GM21619 (cell line): ENCODE measurements around the gene ATAD3A.
"Not testable (repeated sequence)": the region's sequence is repeated elsewhere in the genome, so short reads cannot be mapped to it uniquely, and the experiment has no call there.

ENCODE experiments used
- ATAC-seq: cut with Tn5 transposase; IDR thresholded peaks from one replicate; pipeline ENCODE4 v1.9.1; 2021; ENCODE audit not compliant: unreplicated experiment

Gene ATAD3A

GRCh38 chr1:1489231-1489630, 22.7 kb upstream of the ATAD3A start:
- ATAC-seq: no peak

GRCh38 chr1:1489861-1490260, 22.1 kb upstream of the ATAD3A start:
- no peak for ATAC-seq

- ATAC-seq: no peak
Measured at GRCh38 chr1:1490633-1491230, 21.2 kb upstream of the ATAD3A start.

GRCh38 chr1:1491601-1492000, 20.4 kb upstream of the ATAD3A start:
- no peak for ATAC-seq

DNA sequence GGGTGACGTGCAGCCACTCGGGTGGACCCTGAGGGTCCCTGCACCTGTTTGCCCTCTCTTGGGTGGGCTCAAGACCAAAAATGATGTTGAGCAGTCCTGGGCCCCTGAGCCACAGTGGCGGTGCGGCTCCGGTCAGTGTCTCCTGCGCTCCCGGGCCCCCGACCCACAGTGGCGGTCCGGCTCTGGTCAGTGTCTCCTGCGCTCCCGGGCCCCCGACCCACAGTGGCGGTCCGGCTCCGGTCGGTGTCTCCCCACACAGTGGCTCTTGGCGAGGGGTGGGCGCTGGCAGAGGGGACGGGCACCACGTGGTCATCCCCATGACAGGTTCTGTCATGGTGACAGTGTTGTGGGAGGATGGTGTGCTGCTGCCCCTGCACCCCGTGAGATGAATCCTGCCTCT, 17.7 kb upstream of the ATAD3A start:
- not testable (repeated sequence) for ATAC-seq

- ATAC-seq: not testable (repeated sequence)
Measured at GRCh38 chr1:1495461-1495975, 16.4 kb upstream of the ATAD3A start.

DNA sequence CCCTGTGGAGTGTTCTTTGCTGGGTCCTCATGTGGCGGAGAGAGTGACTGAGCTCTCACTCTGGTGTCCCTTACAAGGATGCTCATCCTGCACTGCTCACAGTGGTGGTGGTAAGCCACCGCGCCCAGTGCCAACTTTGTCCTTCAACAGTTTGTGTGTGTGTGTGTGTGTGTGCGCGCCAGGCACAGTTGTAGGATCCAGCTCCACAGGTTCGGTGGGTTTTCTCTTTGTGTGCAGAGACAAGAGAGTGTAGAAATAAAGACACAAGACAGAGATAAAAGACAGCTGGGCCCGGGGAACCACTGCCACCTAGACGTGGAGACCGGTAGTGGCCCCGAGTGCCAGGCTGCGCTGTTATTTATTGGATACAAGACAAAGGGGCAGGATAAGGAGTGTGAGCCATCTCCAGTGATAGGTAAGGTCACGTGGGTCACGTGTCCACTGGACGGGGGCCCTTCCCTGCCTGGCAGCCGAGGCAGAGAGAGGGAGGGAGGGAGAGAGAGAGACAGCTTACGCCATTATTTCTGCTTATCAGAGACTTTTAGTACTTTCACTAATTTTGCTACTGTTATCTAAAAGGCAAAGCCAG, 7.1 kb upstream of the ATAD3A start:
- ATAC-seq: not testable (repeated sequence)

DNA sequence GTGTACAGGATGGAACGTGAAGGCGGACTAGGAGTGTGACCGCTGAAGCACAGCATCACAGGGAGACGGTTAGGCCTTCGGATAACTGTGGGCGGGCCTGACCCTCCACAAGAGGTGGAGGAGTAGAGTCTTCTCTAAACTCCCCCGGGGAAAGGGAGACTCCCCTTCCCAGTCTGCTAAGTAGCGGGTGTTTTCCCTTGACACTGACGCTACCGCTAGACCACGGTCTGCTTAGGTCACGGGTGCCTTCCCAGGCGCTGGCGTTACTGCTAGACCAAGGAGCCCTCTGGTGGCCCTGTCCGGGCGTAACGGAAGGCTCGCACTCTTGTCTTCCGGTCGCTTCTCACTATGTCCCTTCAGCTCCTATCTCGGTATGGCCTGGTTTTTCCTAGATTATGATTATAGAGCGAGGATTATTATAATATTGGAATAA, 6.6 kb upstream of the ATAD3A start:
- peak; percentile 49 for ATAC-seq

DNA sequence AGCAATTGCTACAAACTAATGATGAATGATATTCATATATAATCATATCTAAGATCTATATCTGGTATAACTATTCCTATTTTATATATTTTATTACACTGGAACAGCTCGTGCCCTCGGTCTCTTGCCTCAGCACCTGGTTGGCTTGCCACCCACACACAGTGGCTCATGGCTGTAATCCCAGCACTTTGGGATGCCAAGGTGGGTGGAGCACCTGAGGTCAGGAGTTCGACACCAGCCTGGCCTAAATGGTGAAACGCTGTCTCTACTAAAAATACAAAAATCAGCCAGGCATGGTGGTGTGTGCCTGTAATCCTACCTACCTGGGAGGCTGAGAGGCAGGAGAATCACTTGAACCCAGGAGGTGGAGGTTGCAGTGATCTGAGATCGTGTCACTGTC, 6.2 kb upstream of the ATAD3A start:
- not testable (repeated sequence) for ATAC-seq

GRCh38 chr1:1507305-1507704, 4.7 kb upstream of the ATAD3A start:
- no peak for ATAC-seq

DNA sequence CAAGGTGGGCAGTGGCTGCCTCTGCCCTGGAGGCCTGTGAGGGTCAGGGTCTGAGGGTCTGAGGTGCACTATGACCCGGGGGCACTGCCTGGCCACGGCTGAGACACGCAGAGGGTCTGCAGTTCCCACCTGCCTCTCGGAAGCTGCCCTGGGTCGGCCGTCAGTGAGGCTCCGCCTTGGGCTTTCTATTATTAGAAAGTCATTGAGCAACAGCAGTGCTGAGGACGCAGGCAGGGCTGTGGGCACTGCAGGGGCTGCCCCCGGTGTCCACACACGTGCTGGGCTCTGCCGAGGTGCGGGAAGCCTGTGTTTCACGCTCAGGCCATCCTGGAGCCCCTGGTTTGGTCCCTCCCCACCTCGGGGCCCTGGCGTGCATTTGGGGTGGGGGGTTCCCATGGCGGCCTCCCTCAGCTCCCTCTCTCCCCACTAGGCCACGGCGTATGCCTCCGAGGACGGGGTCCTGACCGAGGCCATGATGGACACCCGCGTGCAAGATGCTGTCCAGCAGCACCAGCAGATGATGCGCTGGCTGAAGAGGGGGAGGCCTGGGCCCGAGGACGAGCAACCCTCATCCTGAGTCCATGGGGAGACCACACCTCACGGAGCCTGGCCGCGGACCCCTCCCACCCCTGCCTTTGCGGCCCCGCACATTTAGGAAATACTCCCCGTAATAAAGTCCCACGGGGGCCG, 3.0 kb upstream of the ATAD3A start:
- ATAC-seq: not testable (repeated sequence)

DNA sequence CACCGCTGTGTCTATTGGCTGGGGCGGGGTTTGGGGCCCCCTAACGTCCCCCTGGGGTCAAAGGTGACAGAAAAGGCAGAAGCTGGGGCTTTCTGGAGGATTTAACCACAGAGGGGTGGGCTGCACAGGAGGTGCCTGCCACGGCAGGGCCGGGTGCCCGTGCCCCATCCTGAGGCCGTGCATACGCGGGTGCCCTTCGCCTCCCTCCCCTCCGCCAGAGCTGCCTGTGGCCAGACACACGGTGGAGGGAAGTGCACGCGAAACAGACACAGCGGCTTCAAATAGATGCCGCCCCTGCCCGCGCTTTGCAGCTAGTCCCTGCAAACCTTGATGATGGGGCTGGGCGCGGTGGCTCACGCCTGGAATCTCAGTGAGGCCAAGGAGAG, 2.5 kb upstream of the ATAD3A start:
- ATAC-seq: not testable (repeated sequence)

- ATAC-seq: no peak
Measured at GRCh38 chr1:1510912-1511532, 940 bp upstream of the ATAD3A start.

DNA sequence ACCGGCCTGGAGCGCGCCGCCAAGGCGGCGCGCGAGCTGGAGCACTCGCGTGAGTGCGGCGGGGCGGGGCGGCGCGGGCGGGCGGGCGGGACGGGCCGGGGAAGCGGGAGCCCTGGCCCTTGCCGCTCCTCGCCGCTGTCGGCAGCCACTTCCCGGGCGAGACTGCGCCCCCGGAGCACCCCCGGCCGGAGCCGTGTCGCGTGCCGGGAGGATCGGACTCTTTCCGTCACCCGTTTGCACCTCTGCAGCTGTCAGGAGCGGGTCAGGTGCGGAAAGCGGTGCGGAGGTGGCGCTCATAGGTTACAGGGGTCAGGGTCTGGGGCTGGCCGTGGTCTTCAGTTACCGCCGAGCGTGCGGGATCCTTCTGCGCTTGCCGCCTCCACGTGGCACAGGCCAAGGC, 463 bp downstream of the ATAD3A start:
- ATAC-seq: peak; percentile 8

- not testable (repeated sequence) for ATAC-seq
Measured at GRCh38 chr1:1513675-1514074, 1.7 kb downstream of the ATAD3A start.

DNA sequence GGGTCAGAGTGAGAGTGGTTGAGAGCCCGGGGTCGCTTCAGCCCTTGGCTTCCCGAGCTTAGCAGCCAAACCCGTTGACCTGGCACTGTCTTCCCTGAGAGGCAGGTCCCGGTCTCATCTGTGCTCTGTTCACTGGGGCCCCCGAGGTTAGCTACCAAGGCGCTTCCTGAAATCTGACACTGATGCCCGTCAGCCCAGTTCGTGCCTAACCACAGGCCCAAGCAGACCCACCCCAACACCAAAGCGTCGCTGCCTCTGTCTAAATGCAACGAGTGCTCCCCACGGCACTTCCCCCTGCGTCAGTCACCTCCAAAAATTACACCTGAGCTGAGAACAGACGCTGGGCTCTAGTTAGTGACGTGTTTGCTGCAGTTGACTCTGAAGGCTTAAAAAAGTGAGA, 2.4 kb downstream of the ATAD3A start:
- ATAC-seq: not testable (repeated sequence)

DNA sequence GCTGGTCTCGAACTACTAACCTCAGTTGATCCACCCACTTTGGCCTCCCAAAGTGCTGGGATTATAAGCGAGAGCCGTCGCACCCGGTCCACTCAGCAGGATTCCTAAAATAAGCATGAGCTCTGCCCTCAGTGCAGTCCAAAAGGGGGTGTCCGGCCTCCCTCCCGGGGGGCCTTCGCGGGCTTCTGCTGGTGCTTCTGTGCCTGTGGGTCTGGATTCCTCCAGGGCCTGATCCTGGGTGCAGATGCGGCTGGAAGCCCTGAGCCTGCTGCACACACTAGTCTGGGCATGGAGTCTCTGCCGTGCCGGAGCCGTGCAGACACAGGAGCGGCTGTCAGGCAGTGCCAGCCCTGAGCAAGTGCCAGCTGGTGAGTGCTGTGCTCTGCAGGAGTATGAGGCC, 5.0 kb downstream of the ATAD3A start:
- ATAC-seq: not testable (repeated sequence)

DNA sequence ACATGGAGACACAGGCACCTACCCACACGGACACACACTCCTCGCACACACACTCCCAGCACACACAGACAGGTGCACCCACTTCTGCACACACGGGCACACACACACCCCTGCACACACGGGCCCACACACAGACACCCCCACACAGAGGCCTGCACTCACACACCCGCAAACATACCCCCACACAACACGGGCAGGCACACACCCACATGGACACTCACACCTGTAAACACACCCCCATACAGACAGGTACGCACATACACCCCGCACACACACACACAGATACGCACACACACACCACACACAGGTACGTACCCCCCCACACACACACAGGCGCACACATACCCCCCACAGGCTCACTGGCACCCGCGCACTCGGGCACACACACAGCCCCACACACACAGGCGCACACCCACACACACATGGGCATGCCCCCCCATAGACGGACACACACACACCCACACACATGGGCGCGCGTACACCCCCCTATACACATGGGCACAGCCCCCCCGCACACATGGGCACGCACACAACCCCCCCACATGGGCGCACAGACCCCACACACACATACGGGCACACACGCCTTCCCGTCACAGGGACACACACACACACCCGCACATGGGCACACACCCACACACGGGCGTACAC, 6.1 kb downstream of the ATAD3A start:
- no peak for ATAC-seq

DNA sequence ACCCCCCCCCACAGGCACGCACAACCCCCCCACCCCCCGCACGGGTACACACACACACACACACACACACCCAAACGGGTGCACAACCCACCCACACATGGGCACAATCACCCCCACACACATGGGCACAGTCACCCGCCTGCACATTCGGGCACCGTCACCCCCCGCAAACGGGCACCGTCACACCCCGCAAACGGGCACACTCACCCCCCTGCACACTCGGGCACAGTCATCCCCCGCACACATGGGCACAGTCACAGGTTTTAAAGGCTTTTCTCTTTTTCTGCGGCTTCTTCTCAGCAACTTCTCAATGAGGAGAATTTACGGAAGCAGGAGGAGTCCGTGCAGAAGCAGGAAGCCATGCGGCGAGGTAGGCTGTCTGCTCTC, 6.7 kb downstream of the ATAD3A start:
- not testable (repeated sequence) for ATAC-seq

DNA sequence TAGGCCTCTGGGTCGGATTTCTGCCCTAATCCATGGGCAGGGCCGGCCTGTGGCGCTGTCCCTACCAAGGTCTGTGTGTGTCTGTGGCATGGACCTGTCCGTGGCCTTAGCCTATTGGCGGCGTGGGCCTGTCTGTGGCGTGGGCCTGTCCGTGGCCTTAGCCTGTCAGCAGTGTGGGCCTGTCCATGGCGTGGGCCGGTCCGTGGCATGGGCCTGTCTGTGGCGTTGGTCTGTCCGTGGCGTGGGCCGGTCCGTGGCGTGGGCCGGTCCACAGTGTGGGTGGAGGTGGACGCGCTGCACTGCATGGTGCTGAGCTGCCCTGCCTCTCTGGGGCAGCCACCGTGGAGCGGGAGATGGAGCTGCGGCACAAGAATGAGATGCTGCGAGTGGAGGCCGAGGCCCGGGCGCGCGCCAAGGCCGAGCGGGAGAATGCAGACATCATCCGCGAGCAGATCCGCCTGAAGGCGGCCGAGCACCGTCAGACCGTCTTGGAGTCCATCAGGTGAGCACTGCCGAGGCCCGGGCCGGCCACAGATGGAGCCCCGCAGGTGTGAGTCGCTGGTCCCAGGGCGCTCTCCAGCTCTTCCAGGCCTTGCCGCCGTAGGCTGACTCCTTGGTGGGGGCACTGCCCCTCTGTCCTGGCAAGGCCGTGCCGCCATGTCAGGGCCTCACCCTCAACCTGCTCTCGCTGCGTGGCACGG, 8.0 kb downstream of the ATAD3A start:
- ATAC-seq: not testable (repeated sequence)

DNA sequence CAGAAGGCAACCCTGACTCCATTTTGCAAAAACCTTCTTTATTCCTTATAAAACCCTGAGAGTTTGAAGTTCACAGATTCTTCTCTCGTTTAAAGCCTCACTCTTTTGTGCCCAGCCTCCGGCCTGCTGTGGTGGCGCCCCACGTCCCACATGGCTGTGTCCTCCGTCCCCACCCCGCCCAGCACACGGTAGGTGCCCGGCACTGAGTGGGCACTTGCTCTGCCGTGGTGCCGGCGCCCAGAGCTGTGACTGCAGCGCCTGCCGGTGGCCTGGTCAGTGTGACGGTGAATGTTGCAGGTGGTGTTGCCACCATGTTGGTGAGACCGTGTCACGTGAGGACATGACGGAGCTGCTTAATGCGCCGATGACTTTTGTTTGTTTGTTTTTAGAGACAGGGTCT, 9.4 kb downstream of the ATAD3A start:
- no peak for ATAC-seq
